MCF 10A (cell line): Measurements from ENCODE around the gene SCRG1. TPM values are rescaled to one million over a fixed set of nuclear protein-coding genes. Genes with fewer than 3 reads are reported as not detected.

Source experiments
- BruUV-seq: library from RNA; stranded (reverse); fragments of 400-500 nt; replicated peaks from 2 replicates; lab custom pipeline; 2021; lab: Mats Ljungman, UMichigan
- CTCF ChIA-PET: fragments of 300-600 bp; sonication (Branson Sonifier 250); formaldehyde crosslinking; extraction: SDS; loops from one replicate; lab custom pipeline; 2021; ENCODE audit warnings: antibody characterized with exemption, inconsistent platforms; lab: Yijun Ruan, JAX
- POLR2A ChIA-PET: fragments of 300-600, 350-650 bp; sonication (Branson Sonifier 250); formaldehyde crosslinking; extraction: SDS; loops from one replicate; lab custom pipeline; 2020; ENCODE audit warnings: antibody characterized with exemption, inconsistent platforms; lab: Yijun Ruan, JAX
- DNase-seq: peaks from one replicate; pipeline ENCODE4 v3.0.0-alpha.2; 2018; ENCODE audit not compliant: unreplicated experiment
- H3K27ac Mint-ChIP-seq: one replicate; pipeline ENCODE4 v1.8.0; 2022; ENCODE audit warnings: mild to moderate bottlenecking, low read depth, mixed read lengths; ENCODE audit not compliant: unreplicated experiment
- H3K27me3 Mint-ChIP-seq: one replicate; pipeline ENCODE4 v1.8.0; 2022; ENCODE audit warnings: mixed read lengths; ENCODE audit not compliant: insufficient read depth, unreplicated experiment
- H3K36me3 Mint-ChIP-seq: one replicate; pipeline ENCODE4 v1.8.0; 2022; ENCODE audit warnings: mild to moderate bottlenecking, moderate library complexity, mixed read lengths; ENCODE audit not compliant: insufficient read depth, unreplicated experiment
- H3K4me1 Mint-ChIP-seq: one replicate; pipeline ENCODE4 v1.8.0; 2022; ENCODE audit warnings: mixed read lengths; ENCODE audit not compliant: insufficient read depth, unreplicated experiment
- H3K4me3 Mint-ChIP-seq: one replicate; pipeline ENCODE4 v1.8.0; 2022; ENCODE audit warnings: mild to moderate bottlenecking, moderate library complexity, mixed read lengths; ENCODE audit not compliant: unreplicated experiment
- H3K9me3 Mint-ChIP-seq: one replicate; pipeline ENCODE4 v1.8.0; 2022; ENCODE audit warnings: mixed read lengths; ENCODE audit not compliant: unreplicated experiment
- intact Hi-C: fragments of 100-400 bp; cut with micrococcal nuclease; formaldehyde crosslinking; loops from 2 replicates; pipeline ENCODE4 v1.14.1; 2022
- total RNA-seq: library from RNA; stranded (reverse); gene quantifications from 2 replicates; pipeline ENCODE4 v1.2.3, GENCODE V29; 2022
- TF ChIP-seq, protein P1 (sequence below): fragments of 200-600 bp; IDR thresholded peaks from one replicate; pipeline ENCODE4 v1.8.0; 2022; ENCODE audit warnings: antibody characterized with exemption, mild to moderate bottlenecking; ENCODE audit not compliant: unreplicated experiment

Gene SCRG1
- total RNA-seq, 1 experiment from 2014 or later = not detected

DNA sequence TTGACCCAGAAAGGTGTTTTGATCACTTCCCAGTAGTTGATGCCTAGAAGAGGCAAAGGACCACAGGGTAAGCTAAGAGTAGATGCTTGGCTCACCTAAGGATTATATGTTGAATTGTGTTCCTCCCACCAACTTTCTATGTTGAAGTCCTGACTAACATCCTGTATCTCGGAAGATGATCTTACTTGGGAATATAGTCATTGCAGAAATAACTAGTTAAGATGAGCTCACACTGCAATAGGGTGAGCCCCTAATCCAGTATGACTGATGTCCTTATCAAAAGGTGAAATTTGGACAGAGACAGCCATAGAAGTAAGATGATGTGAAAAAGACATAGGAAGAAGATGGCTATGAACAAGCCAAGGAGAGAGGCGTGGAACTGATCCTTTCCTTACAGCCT lies 61.5 kb downstream of the SCRG1 start:
- H3K27ac Mint-ChIP-seq = no peak overlapping the region
- ChIA-PET POLR2A (interaction anchor here (1.9 to 14.4 kb wide), 4 partner anchors 17 to 76 kb away, joined by 5 to 824 read pairs (median 102); partner anchors contain the start of gene SAP30), CTCF (no interaction called here)
- TF ChIP-seq, protein P1, sequence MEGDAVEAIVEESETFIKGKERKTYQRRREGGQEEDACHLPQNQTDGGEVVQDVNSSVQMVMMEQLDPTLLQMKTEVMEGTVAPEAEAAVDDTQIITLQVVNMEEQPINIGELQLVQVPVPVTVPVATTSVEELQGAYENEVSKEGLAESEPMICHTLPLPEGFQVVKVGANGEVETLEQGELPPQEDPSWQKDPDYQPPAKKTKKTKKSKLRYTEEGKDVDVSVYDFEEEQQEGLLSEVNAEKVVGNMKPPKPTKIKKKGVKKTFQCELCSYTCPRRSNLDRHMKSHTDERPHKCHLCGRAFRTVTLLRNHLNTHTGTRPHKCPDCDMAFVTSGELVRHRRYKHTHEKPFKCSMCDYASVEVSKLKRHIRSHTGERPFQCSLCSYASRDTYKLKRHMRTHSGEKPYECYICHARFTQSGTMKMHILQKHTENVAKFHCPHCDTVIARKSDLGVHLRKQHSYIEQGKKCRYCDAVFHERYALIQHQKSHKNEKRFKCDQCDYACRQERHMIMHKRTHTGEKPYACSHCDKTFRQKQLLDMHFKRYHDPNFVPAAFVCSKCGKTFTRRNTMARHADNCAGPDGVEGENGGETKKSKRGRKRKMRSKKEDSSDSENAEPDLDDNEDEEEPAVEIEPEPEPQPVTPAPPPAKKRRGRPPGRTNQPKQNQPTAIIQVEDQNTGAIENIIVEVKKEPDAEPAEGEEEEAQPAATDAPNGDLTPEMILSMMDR = no peak
- DNase-seq = no peak
- no peaks in the 10 kb centered on the region for H3K9me3 Mint-ChIP-seq
- H3K4me1 Mint-ChIP-seq = peaks cover 7% of the 10 kb centered on the region
- no peak overlapping the region for H3K4me3 Mint-ChIP-seq
- H3K27me3 Mint-ChIP-seq = no peaks in the 10 kb centered on the region
- BruUV-seq = no TSS peak
- peaks cover 22% of the 10 kb centered on the region for H3K36me3 Mint-ChIP-seq
- intact Hi-C loops = no loop called here

DNA sequence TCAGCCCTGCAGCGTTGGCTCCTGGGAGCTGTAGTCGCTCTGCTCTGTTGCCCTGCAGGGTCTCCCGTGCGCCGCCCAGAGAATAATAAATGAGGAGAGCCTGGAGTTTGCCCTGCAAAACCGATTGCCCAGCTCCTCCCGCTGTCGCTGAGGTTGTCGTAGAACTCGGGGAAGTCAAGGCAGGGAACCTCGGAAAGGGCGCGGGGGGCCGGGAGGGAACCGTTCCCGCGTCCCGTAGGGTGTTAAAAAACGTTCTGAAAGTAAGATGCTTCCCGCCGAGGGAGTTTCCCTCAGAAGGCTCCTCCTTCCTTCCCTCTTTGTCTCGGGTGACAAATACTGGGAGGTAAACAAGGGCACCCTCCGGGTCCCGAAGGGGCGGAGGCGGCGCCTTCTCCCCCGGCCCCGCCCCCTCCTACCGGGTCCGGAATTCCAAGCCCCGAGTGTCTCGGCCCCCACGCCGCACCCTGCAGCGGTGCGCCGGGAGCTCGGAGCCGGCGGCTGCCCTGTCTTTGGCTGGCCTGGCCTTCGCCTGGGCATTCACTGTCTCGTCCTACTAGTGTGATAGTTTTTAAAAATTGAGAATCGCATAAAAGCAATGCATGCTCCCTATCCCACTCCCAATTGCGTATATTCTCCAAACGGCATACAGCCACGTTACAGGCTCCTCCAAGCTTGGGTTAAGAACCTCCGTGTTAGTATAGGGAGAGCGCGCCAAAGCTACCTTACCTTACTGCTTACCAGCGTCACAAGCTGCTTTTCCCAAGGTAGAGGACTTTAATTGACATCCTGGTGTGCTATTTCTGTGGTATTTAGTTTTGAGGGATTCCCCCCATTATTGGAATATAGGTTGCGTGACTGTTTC lies 63.8 kb downstream of the SCRG1 start:
- peak; percentile 94 for DNase-seq
- ChIA-PET POLR2A (interaction anchor here (0.6 to 14.4 kb wide), 29 partner anchors 10 to 1091 kb away, joined by 3 to 824 read pairs (median 5); partner anchors contain the start of genes CEP44, FBXO8 and SAP30), CTCF (interaction anchor here (0.5 to 7.6 kb wide), 7 partner anchors 16 to 220 kb away, joined by 3 to 78 read pairs (median 4); partner anchors contain the start of gene SAP30)
- TSS peak; percentile 37 for BruUV-seq
- TF ChIP-seq, protein P1 = no peak
- intact Hi-C loops = loop anchor here (1.0 kb wide), 2 partner anchors 34 to 81 kb away; no protein-coding TSS in a partner anchor
- Mint-ChIP-seq H3K36me3 (peaks cover 45% of the 10 kb centered on the region), H3K4me1 (peaks cover 14% of the 10 kb centered on the region), H3K27ac (peak overlapping the region; percentile 100), H3K27me3 (no peaks in the 10 kb centered on the region), H3K4me3 (peak overlapping the region; percentile 99), H3K9me3 (no peaks in the 10 kb centered on the region)

Other genes with a start within 250 kb of the SCRG1 start
- 13.7 and 19.9 TPM in 2 replicates for gene GALNT7, start 230.3 kb downstream of the SCRG1 start, total RNA-seq
- gene HMGB2, start 64.8 kb downstream of the SCRG1 start, total RNA-seq = 124 and 176 TPM in 2 replicates
- 17.6 and 30.6 TPM in 2 replicates for gene SAP30, start 28.2 kb downstream of the SCRG1 start, total RNA-seq
- not detected in 2 replicates for gene HAND2, start 131.1 kb upstream of the SCRG1 start, total RNA-seq